GM18526 (cell line): ENCODE measurements around the gene KCNJ9.

Experiments used
- POLR2A ChIP-seq: IDR thresholded peaks from 3 replicates; pipeline ENCODE4 v1.6.1; 2011; ENCODE audit not compliant: insufficient read length; ENCODE audit errors: extremely low read depth

Gene KCNJ9

DNA sequence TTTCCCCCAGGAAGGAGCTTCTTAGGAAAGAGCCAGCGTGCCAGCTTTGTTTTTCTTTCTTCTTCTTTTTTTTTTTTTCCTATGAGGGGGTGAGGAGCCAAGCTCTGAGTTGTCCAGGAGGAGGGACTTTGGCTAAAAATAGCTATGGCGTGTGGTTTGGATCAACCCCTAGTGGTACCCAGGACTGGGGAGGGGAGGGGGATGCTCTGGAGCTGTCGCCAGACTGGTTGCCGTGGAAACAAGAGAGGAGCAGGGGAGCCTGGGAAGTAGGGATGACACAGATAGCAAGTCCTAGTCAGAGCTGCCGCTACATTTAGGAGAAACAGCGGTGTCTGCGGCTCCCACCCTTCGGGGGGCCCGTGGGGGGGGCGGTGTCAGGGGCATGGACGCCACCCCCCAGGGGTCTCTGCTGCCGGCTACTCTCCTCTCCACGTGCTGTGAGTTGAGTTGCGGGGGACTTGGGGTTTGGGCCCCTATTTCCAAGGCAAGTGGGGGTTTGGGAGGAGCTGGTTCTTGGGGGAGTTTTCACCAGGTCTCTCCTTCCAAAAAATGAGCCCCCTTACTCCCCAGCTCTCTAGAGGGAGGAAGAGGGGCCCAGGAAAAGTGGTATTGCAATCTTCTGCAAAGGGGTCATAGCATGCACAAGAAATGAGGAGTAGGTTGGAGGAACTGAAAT is at the start of gene KCNJ9:
Gene KCNJ9, plus strand, starts transcription at position 278 of the 676 bp plus-strand sequence. CDS start 2,493 bp downstream, outside the sequence.
- TF ChIP-seq POLR2A = no peak

DNA sequence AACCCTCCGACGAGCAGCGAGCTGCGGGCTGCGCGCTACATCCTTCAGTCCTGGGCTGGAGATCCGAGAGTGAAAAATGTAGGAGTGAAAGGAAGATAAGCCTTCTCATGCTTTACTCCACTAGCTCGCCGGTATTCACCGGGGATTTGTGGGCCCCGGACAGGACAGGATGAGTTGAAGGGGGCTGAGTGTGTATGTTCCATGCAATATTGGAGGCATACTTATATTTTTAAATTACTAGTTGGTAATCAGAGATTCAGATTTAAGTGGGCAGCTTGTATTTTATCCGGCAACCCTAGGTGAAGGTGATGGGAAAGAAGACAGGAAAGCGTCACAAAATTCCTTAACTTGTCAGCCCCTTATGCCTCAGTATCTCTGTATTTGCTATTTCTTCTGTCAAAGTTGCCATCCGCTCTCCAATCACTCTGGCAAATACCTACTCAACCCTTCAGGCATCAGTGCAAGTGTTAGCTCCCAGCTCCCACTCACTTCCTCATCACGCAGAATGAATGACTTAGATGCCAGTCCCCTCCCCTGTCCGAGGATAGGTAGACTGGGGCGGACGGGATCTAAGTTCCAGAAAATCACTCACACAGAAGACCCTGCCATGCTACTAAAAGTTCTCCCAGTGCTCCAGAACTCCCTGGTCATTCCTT is 49.0 kb upstream of the KCNJ9 start:
- TF ChIP-seq POLR2A = no peak

- no peak for TF ChIP-seq POLR2A
These were observed 40.9 kb upstream of the KCNJ9 start for GRCh38 chr1:160040476-160040875.

DNA sequence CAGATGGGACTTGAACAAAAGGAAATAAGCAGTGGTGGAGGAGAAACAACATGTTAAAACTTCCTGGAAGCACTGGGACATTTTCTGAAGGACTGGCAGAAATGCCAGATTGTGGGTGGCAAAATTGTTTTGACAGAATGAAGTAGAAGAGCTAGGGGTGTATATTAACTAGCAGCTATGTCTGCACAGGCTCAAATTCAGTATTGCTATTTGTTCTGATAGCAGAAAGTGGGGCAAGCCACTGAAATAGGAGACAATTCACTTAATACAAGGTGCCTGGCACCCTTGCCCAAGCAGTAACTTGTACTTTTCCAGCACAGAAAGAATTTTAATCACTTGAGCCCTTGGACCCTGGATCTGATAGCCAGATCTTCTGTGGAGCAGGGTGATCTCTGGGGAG is 37.8 kb upstream of the KCNJ9 start:
- no peak for TF ChIP-seq POLR2A

DNA sequence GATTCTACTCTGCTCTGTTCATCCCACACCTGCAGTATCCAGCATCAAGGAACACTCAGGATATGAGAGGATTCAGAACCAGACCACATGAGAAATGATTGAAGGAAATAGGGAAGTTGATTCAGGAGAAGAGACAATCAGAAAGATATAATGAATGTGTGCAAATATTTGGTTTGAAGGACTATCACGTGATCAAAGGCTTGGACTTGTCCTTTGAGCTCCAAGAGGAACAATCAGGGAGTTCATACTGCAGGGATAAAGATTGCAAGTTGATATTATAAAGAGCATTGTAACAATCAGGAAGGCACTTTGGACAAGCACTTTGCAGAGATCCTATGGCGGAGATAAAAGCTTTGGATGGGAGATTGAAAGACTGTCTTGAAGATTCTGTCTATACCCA is 35.7 kb upstream of the KCNJ9 start:
- TF ChIP-seq POLR2A = no peak

GRCh38 chr1:160046494-160047110 is 34.7 kb upstream of the KCNJ9 start:
- TF ChIP-seq POLR2A = no peak

- TF ChIP-seq POLR2A = no peak
These were observed 34.0 kb upstream of the KCNJ9 start for GRCh38 chr1:160047111-160047991.

DNA sequence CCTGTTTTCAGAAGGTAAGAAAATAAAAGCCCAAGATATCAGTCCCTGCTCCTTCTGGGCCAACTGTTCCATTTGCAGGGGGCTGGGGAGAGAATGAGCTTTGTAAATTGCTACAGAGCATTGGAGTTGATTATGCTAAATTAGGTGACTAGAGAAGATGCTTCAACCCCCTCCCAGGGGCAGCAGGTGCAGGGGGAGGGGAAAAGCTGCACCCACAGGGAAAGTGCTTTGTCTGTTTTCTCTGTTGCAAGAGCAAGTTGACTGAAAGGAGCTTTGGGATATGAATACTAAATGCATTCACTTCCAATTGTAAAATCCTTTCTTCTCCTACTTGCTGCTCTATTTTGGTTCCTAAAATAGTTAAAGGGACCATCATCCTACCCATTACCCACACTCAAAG is 33.0 kb upstream of the KCNJ9 start:
- no peak for TF ChIP-seq POLR2A

DNA sequence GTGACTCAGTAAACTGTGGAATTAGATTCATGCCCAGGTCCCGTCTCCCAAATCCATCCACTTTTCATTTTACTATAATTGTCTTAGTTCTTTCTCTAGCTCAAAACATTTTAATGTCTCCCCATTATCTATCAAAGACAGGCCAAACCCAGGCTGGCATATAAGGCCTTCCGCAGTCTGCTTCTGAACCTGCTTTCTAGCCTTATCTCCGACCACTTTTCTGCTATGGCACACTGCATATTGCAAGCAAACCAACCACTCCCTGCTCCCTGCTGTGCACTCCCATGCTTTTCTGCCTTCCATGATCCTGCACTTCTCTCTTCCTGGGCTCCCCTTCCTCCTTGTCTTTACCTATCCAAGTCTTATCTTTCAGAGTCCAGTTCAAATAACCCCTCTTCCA is 32.2 kb upstream of the KCNJ9 start:
- TF ChIP-seq POLR2A = no peak

DNA sequence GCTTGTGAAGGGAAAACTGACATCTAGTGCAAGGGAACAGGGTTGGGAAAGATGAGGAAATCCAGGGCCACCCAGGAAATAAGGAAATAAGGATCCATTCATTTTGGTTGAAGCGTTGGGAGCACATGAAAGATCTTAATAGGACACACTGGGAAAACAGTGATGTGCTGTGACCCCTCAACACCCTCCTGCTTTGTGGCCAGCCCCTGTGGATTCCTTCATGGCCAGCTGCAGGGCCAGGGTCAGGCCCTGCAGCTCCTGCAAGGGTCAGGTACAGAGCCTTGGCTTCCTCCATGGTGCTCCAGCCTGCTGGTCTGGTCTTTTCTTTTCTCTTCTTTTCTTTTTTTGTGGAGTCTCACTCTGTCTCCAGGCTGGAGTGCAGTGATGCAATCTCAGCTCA is 30.7 kb upstream of the KCNJ9 start:
- no peak for TF ChIP-seq POLR2A

DNA sequence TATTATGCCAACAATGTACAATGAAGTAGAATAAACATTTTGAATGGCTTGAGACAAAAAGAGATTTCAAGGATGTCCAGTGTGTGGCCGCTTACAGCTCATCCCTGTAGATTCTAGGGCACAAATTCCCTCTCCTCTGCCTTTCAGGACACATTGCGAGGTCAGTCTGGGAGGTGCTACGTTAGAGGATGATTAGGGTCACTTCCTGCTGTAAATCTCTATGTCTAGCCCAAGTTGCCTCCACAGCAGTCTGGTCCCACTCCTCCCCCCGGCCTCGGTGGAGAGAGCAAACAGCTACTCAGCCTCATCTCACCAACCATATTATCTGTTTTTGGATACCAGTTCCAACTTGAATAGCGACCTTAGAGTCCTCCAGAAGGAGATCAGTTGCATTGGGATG is 28.4 kb upstream of the KCNJ9 start:
- no peak for TF ChIP-seq POLR2A

DNA sequence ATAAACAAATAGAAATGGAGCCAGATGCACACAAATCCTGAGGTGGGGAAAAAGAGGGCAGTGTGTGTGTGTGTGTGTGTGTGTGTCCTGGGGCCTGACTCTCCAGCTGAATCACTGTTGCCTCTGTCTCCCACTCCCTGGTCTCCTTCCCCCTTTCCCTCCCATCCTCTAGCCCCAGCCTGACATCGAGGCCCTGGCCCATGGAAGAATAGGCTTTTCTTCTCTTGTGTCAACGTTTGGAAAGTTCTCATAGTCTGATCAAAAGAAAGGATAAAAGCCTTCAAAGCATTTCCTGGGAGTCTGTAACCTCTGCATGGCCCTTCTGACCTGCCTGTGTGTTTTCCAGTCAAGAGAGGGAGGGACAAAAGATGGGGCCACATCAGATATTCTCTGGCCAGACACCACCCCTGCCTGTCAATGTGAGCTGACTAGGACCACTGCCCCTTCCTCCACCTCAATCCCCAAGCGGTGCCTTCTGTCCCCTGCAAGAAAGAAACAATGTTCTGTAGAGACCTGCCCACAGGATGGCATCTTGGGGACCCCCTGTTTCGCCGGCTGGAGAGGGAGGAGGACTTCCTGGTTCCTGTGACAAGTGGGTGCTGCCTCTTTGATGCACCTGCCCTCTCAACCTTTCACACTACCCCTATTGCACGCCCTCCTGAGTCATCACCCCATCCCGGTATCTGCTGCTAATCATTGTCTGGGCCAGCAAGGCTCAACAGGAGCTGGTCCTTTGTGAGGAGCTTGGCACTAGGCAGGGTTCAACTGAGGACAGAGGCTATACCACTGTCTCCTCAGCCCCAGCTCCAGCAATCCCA is 27.6 kb upstream of the KCNJ9 start:
- TF ChIP-seq POLR2A = no peak

GRCh38 chr1:160056648-160057169 is 24.6 kb upstream of the KCNJ9 start:
- TF ChIP-seq POLR2A = no peak

DNA sequence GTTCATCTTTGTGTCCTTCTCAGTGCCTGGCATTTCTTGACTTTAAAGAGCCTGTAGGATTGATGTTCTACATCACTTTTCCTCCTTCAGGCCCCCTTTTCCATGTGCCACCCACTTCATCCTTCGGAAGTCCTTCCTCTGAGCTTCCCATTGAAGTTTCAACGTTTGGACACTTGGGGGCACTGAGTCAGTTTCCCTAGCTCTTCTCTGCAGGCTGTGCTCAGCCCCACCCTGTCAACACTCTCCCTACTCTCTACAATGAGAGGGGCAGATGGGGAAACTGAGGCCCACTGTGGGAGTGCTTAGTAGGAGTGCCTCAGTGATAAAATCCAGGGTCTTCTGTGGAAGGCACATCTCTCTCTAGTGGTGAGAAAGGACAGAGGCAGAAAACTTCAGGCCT is 23.3 kb upstream of the KCNJ9 start:
- TF ChIP-seq POLR2A = no peak
